ENCODE results near the gene MS4A8.
"Not testable (repeated sequence)": the region's sequence is repeated elsewhere in the genome, so short reads cannot be mapped to it uniquely, and the experiment has no call there.

Gene MS4A8, protein sequence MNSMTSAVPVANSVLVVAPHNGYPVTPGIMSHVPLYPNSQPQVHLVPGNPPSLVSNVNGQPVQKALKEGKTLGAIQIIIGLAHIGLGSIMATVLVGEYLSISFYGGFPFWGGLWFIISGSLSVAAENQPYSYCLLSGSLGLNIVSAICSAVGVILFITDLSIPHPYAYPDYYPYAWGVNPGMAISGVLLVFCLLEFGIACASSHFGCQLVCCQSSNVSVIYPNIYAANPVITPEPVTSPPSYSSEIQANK

DNA sequence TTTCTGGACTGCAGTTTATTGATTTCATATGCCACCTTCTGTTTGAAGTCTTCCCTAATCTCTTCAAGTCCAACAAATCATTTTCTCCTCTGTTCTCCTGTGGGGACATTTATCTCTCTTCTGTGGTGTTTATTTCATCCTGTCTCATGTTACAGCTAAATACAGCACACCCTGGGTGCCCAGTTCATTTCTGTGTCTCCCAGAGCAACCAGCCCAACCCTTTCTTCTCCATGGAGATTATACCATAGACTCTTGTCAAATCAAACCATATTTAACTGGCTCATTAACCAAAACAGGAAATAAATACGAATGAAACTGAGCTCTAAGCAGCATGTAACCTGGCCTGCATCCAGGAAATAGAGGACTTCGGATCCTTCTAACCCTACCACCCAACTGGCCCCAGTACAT lies at the start of gene MS4A8:
MS4A8 (plus strand) TSS at position 329 of the 408 bp plus-strand sequence. CDS start 1,249 bp downstream, outside the sequence.
- no peak for DNase-seq

DNA sequence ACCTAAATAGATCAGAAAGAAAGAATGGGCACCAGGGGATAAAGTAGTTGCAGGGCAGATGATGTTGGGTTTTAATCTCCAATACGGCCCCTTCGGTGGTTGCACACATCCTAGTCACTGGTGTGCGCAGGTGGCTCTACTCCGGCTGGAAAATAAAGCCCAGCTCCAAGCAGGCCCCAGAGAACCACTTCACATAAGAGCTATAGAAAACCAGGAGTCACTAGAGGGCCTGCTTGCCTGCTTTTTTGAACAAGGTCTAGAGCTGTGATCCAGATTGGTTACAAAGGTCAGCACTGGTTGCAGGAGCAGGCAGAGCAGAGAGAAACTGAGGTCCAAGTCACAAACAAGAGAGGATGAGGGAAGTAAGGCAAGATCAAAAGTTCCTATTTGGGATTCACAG lies 41.5 kb upstream of the MS4A8 start:
- DNase-seq = no peak

DNA sequence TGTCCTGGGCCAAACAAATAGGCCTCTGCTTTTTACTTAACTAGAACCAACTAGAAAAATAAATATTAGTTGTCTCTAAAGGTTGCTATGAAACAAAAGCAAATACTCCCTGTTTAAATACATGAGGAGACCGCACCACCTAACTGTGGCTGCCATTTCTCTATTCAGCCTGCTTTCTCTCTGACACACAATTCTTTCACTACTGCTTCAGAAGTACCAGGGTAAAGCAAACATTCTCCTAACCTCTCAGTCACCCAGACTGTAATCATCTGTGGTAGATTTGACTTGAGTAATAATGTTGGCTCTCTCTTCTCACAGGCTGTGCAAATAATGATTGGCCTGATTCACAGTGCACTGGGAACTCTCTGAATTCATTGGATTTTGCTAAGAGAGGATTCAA lies 41.0 kb upstream of the MS4A8 start:
- DNase-seq = no peak

DNA sequence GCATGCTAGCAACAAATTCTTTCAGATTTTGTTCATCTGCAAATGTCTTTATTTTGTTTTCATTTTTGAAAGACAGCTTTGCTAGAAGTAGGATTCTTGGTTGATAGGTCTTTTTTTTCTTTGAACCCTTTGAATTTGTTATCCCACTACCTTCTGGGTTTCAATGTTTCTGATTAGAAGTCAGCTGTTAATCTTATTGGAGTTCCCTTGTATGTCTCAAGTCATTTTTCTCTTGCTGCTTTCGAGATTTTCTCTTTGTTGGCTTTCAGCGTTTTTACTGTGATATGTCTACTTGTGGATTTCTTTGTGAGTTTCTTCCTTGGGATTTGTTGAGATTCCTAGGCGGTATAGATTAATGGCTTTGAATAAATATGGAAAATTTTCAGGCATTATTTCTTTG lies 27.2 kb upstream of the MS4A8 start:
- no peak for DNase-seq

DNA sequence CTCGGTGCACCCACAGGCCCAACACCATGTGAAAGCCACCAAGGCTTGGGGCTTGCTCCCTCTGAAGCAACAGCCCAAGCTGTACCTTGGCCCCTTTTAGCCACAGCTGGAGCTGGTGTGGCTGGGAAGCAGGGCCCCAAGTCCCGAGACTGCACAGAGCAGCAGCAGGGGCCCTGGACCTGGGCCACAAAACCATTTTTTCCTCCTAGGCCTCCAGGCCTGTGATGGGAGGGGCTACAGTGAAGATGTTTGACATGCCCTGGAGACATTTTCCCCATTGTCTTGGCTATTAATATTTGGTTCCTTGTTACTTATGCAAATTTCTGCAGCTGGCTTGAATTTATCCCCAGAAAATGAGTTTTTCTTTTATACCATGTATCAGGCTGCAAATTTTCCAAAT lies 21.2 kb upstream of the MS4A8 start:
- DNase-seq = not testable (repeated sequence)

DNA sequence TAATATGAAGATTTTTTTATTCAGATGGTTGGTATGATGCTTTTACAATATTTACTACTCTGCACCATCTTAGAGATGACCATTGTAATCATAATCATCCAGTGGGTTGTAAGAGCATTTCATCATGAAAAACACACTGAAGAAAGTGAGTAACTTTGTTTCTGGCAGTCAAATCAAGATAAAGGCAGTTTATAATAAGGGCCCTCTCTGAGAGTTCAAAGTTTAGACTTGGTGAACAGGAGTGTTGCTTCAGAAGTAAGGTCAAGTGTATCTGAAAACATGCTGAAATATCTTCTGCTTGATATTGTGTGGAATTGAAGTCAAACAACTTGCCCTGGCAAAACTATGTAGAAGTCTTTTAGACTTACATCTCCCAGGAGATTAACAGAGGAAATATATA lies 19.5 kb upstream of the MS4A8 start:
- DNase-seq = no peak

DNA sequence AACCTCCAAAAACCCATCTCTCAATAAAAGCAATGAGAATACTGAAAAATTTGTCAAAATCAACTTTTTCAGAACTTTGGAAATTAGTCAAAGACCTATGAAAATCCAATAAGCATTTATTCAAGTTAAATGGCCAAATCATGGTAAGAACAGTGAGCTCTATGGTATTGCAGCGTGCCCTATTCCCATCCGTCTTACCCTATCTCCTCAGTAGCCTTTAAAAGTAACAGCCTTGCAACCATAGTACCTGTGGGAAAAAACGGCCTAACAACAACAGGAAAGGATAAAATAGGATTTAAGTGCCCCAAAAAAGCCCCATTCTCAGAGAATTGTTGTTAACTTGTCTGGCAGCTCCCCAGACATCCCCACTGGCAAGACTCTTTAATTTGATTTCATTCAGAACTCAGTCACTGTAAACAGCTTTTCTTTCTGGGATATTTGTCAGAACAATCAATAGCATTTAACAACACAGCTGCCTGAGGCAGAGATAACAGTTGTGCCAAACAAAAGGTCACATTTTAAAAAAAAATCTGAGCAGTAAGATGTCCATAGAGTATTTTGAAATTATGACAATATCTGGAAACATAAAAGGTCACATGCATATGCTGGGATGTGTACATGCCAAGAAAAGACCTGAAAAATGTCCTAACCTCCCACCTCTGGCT lies 18.8 kb upstream of the MS4A8 start:
- DNase-seq = no peak

DNA sequence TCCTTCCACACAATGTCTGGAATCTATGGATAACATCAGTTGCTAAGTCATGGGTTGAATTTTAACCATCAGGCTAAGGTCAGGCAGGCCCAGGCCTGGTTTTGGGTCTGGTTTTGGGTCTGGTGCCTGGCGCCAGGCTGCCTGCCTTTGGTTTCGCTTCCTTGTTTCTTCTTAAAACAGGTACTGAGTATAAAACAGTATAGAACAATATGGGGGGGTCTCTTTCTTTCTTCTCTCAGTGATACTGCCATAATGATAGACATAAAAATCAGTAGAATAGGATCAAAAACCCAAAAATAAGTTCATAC lies 14.9 kb upstream of the MS4A8 start:
- DNase-seq = not testable (repeated sequence)

DNA sequence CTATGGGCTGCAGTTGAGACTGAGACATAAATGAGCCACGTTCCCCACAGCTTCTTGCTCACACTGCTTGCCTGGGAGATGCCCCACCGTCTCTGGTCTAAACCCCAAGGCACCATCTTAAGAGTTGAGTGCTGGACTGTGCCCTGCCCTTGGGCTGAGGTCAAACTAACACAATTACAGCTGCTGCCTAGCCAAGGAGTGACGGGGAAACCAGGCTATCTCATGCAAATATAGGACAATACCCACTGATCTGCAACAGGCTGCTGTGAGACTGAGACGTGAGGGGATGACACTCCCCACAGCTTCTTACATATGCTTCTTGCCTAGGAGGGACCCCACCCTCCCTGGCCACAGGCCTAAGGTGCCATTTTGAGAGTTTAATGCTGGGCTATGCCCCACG lies 7.8 kb upstream of the MS4A8 start:
- no peak for DNase-seq

DNA sequence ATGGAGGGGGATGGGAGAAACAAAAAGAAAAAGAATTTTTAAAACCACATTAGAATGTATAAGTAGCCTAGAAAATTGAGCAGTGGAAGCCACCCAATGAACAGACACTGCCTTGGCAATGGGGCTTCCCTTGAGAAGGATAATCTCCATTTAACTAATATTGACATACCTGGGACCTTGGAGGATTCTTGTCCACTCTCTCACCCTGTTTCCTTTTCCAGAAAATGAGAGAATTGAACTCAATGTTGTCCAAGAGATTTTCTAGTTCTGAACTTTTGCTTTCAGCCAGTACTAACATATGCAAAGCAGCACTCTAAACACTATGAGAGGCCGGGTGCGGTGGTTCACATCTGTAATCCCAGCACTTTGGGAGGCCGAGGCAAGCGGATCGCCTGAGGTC lies 524 bp downstream of the MS4A8 start:
- DNase-seq = no peak

DNA sequence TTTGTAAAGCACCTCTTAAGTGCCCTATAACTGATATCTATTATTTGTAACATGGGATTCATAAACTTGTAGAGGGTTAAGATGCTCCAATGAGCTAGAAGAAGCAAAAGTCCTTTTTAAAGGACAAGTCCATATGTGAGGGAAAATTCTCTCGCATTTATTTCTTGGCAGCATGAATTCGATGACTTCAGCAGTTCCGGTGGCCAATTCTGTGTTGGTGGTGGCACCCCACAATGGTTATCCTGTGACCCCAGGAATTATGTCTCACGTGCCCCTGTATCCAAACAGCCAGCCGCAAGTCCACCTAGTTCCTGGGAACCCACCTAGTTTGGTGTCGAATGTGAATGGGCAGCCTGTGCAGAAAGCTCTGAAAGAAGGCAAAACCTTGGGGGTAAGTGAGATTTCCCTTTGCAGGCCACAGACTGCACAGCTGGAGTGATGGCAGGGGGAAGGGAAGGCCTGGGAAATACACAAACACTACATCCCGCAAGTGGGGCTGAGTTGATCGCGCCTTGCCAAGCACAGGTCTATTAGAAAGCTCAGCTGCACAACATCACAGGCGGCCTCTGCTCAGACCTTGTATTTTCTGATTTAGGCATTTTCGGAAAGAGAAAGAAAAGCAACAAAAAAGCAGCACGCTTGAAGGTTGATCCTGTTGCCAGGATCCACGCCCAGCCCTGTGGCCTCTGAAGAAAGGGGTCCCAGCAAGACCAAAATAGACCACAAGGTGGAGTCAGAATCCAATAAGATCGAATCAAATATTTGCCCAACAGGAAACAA lies 1.5 kb downstream of the MS4A8 start:
- DNase-seq = no peak

DNA sequence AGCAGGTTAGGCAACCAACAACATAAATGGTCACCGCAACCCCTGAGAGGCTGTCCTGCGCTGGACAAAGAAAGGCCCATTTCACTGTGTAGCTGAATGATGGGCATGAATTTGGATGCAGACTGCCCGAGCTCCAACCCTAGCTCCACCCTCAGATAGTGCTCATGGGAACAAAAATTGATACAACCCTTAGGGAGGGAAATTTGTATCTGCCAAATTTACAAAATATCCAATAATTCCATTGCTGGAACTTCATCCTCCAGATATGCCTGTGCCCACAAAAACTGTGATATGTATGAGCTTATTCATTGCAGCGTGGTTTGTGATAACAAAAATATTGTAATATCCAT lies 2.0 kb downstream of the MS4A8 start:
- DNase-seq = no peak

DNA sequence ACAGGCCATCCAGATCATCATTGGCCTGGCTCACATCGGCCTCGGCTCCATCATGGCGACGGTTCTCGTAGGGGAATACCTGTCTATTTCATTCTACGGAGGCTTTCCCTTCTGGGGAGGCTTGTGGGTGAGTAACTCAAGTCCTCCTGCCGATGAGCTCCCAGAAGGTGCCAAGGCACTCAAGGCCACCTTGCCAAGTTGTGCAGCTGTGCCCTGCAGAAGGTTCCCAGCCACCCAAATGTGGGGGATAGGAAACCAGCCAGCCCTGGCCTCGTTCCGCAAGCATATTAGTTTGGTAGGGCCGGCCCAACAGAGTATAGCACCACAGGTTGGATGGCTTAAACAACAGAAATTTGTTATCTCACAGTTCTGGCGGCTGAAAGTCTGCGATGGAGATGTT lies 4.0 kb downstream of the MS4A8 start:
- DNase-seq = no peak

DNA sequence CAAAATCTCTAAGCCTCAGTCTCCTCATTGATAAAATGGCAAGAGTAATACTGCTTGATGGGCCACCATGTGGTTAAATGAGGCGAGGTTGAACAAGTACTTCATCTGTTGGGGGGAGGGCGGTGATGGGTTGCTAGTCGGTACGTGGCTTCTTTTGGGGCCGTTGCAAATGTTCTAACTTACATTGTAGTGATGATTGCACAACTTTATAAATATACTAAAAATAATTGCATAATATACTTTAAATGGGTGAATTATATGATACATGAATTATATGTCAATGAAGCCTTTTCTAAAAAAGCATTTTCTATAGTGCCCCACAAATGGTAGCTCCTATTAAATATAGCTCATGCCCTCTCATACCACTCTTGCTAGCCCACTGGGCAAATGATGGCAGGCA lies 6.5 kb downstream of the MS4A8 start:
- no peak for DNase-seq

DNA sequence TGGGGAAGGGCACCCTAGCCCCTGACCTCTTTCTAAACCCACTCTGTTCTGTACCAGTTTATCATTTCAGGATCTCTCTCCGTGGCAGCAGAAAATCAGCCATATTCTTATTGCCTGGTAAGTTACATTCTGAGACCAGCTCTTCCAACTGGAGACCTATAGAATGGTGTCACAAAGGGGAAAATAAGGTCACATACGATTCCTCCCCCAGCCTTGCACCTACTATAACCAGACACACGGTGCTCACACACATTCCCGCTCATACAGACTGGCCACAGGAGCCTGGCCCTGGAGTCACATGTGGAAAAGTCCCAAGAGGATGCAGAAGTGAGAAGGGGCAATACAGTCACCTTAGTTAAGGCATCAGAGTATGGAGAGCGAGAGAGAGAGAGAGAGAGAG lies 7.5 kb downstream of the MS4A8 start:
- no peak for DNase-seq

DNA sequence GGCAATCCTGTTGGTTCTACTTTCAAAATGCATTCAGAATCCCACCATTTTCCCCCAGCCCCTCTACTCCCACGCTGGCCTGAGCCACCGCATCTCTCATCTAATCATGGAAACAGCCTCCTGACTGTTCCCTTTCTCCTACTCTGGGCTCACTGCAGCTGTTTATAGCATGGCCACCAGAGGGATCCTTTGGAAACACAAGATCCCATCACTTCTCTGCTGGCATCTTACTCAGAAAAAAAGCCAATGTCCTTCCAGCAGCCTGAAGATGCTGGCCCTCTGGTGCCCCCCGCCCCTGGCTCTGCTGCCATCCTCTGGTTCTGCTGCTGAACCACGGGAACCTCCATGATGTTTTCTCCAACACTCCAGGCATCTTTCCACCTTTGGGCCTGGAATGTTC lies 11.1 kb downstream of the MS4A8 start:
- DNase-seq = no peak

DNA sequence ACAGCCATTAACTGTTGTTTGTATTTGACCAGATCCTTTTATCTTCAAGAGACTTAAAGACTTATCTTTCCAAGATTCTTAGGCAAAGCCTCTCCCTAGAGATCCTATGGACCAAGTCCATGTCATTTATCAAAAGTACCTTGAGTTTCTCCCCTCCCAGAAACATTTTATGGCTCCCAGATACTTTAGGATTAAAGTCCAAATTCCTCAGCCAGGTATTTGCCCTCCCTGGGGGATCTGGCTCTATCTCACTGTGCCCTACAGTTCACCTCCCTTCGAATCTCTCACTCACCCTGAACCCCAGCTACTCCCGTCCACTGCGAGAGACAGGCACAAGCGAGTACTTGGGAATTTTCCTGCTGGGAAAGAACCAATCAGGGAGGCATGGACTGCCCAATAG lies 11.9 kb downstream of the MS4A8 start:
- DNase-seq = no peak

DNA sequence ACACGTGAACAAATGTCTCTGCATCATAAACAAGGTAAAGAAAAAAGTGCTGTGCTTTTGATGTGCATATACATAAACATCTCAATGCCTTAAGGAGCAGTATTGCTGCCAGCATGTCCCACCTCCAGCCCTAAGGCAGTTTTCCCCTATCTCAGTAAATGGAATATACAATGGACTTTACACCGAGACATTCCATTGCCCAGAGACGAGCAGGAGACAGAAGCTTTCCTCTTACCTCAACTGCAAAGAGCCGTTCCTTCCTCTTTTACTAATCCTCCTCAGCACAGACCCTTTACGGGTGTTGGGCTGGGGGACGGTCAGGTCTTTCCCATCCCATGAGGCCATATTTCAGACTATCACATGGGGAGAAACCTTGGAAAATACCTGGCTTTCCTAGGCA lies 14.0 kb downstream of the MS4A8 start:
- not testable (repeated sequence) for DNase-seq

DNA sequence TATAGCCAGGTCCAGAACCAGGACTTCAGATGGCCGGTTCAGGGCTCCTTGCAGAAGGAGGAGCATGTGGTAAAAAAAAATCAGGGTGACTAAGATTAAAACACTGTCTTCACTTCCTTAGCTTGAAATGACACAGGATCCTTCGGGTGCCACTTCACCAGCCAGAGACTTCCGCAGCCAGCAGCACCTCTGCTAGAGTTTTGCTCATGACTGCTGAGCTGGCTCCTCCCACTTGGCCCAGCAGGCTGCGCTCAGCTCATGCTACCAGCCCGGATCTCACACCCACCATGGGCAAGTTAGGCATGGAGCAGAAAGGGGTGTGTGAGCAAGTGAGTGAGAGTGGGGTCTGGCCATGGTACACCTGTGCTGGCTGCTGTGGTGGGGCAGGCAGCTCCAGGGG lies 18.5 kb downstream of the MS4A8 start:
- no peak for DNase-seq

DNA sequence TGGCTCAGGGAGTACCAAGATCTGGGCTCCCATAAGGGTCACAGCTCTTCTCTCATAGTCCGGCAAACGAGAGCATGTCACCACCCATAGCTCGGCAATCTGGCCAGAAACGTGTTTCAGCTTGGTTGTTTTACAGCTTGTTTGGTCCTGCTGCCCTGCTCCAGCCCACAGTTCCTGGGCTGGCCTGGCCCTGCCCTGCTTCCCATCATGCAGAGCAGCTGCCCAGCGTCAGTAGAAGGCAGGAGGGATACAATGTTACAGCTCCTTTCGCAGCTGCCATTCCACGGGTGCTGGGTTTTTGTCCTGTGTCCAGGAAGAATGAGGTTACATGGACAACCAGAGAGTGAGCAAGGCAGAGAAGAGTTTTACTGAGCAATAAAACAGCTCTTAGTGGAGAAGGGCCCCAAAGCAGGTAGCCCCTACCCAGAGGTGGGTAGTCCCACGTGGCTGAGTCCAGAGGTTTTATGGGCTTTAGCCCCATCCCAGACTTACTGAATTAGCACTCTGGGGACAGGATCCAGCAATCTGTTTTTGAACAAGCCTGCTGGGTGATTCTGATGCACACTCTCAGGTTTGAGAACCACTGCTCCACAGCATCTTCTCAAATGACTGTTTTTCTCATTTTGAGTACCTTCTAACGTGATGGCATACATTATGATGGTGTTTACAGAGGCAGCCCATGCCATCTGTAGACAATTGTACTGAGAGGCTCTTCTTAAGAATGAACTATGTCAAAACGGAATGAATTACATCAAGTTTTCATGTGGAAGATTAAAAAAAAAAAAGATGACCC lies 19.3 kb downstream of the MS4A8 start:
- no peak for DNase-seq

DNA sequence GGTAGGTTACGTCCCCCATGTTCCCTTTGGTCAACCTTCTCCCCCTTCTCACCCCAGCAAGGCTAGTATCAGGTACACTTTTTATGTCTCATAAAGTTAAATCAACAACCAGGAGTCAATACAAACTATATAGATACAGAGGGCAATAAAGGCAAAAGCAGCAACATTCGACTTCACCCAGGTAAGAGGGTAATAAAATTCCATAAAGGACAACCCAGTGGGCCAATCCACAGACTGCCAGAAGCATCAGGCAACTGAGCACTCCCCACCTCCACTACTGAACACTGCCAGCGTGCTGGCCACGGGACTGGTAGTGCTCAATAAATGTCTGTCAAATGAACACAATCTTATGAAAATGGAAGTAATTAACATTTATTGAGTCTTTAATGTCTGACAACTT lies 20.0 kb downstream of the MS4A8 start:
- no peak for DNase-seq

DNA sequence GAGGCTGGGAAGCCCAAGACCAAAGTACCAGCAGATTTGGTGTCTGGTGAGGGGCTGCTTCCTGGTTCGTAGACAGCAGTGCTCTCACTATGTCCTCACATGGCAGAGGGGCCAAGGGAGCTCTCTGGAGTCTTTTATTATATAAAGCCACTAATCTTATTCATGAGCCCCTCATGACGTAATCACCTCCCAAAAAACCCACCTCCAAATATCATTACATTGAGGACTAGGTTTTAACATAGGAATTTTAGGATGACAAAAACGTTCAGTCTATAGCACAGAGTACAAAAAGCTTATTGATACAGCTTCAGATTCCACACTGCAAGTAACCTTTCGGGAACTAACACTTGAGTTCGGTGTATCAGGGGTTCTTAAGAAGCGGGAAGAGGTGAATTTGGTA lies 21.0 kb downstream of the MS4A8 start:
- no peak for DNase-seq

DNA sequence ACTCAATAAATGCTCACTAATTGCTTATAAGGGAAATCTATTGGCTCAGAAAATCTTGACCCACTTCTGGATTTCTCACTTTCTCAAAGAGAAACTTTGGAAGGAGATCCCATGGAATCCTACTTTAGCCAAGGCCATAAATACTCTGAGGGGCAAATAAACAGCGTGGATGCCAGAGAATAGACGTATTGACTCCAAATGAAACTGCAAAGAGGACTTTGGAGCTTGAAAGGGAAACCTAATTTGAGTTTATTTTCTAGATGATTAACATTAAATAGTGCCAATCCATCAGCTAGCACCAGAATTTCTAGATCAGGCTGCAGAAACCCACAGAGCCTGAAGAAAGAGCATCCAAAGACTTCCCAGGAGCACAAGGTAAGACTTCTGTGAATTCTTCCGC lies 25.0 kb downstream of the MS4A8 start, which contains the start of gene MS4A18:
MS4A18 (plus strand) TSS at position 301 of the 400 bp plus-strand sequence.
- DNase-seq = no peak

DNA sequence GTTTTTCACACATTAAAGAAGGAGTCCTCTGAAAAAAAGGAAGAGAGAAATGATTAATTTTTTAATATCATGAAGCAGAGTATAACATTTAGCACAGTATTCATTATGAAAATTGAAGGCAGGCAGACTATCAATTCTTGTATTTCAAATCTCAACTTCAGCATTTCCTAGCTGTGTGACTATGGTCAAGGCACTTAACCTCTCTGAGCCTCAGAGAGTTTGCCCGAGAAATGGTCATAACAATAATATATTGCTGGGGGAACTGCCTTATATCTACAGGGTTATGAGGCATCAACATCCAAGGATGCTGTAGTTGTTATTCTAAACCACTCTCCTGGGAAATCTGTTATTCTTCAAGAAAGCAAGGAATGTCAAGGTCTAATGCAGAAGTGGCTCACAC lies 26.2 kb downstream of the MS4A8 start:
- no peak for DNase-seq

Data from activated CD4-positive, CD25-positive, alpha-beta regulatory T cell (primary cell).